GM23338 (cell line): ENCODE measurements around the gene COA1. TPM values are rescaled to one million over a fixed set of nuclear protein-coding genes. Genes with fewer than 3 reads are reported as not detected.

Experiments
- ATAC-seq: fragments of 200-7000 bp; cut with Tn5 transposase; 3 replicates; pipeline ENCODE4 v1.9.1; 2020
- DNase-seq: peaks from one replicate; pipeline ENCODE4 v3.0.0-alpha.2; 2015; ENCODE audit warnings: low spot score
- H2AFZ ChIP-seq: fragments of 200-600 bp; sonication (generic); 2 replicates; pipeline ENCODE4 v1.8.0; 2016; ENCODE audit warnings: antibody characterized with exemption, mild to moderate bottlenecking, moderate library complexity
- H3F3A ChIP-seq: fragments of 200-600 bp; sonication (generic); replicated peaks from 2 replicates; pipeline ENCODE4 v1.8.0; 2017; ENCODE audit warnings: antibody characterized with exemption, mixed run types, low read depth
- H3K27ac ChIP-seq: fragments of 200-600 bp; sonication (generic); 2 replicates; pipeline ENCODE4 v1.6.1; 2016; ENCODE audit warnings: low read depth
- H3K27me3 ChIP-seq: fragments of 200-600 bp; sonication (generic); 2 replicates; pipeline ENCODE4 v1.8.0; 2016; ENCODE audit warnings: mild to moderate bottlenecking, mixed run types, moderate library complexity; ENCODE audit not compliant: insufficient read depth
- H3K36me3 ChIP-seq: fragments of 200-600 bp; sonication (generic); 2 replicates; pipeline ENCODE4 v1.8.0; 2016; ENCODE audit warnings: mild to moderate bottlenecking; ENCODE audit not compliant: insufficient read depth
- H3K4me1 ChIP-seq: fragments of 200-600 bp; sonication (generic); 2 replicates; pipeline ENCODE4 v1.8.0; 2016; ENCODE audit warnings: mild to moderate bottlenecking, moderate library complexity; ENCODE audit not compliant: insufficient read depth
- H3K4me2 ChIP-seq: fragments of 200-600 bp; sonication (generic); 2 replicates; pipeline ENCODE4 v1.7.1; 2017; ENCODE audit warnings: mixed run types
- H3K4me3 ChIP-seq: fragments of 200-600 bp; sonication (generic); 2 replicates; pipeline ENCODE4 v1.6.1; 2016; ENCODE audit warnings: mixed run types
- H3K79me2 ChIP-seq: fragments of 200-600 bp; sonication (generic); replicated peaks from 2 replicates; pipeline ENCODE4 v1.8.0; 2017; ENCODE audit warnings: mild to moderate bottlenecking; ENCODE audit not compliant: insufficient read depth
- H3K9me2 ChIP-seq: fragments of 200-600 bp; sonication (generic); 2 replicates; pipeline ENCODE4 v1.8.0; 2017; ENCODE audit not compliant: insufficient read depth
- H4K20me1 ChIP-seq: fragments of 200-600 bp; sonication (generic); replicated peaks from 2 replicates; pipeline ENCODE4 v1.8.0; 2017; ENCODE audit warnings: mild to moderate bottlenecking; ENCODE audit not compliant: insufficient read depth
- H3K27ac Mint-ChIP-seq: 2 replicates; pipeline ENCODE4 v1.8.0; 2020; ENCODE audit warnings: inconsistent platforms, mild to moderate bottlenecking, moderate library complexity, mixed read lengths
- H3K27me3 Mint-ChIP-seq: 3 replicates; pipeline ENCODE4 v1.8.0; 2022; ENCODE audit warnings: low read depth, mild to moderate bottlenecking, moderate library complexity, mixed read lengths, inconsistent platforms; ENCODE audit not compliant: insufficient read depth, poor library complexity
- H3K36me3 Mint-ChIP-seq: 3 replicates; pipeline ENCODE4 v1.8.0; 2021; ENCODE audit warnings: low read depth, mild to moderate bottlenecking, inconsistent platforms, moderate library complexity, mixed read lengths
- H3K4me1 Mint-ChIP-seq: 3 replicates; pipeline ENCODE4 v1.8.0; 2020; ENCODE audit warnings: mild to moderate bottlenecking, inconsistent platforms, mixed read lengths
- H3K4me3 Mint-ChIP-seq: 3 replicates; pipeline ENCODE4 v1.8.0; 2021; ENCODE audit warnings: moderate library complexity, mild to moderate bottlenecking, inconsistent platforms, mixed read lengths
- H3K9me3 Mint-ChIP-seq: 3 replicates; pipeline ENCODE4 v1.8.0; 2020; ENCODE audit warnings: moderate library complexity, mild to moderate bottlenecking, inconsistent platforms, mixed read lengths
- CREB1 ChIP-seq: fragments of 250-450 bp; sonication (Bioruptor Pico); IDR thresholded peaks from 2 replicates; pipeline ENCODE4 v1.5.0; 2020; ENCODE audit warnings: low read depth, mild to moderate bottlenecking, moderate library complexity
- EZH2 ChIP-seq: fragments of 200-600 bp; sonication (generic); IDR thresholded peaks from one replicate; pipeline ENCODE4 v1.8.0; 2017; ENCODE audit warnings: antibody characterized with exemption, mild to moderate bottlenecking, low read depth; ENCODE audit not compliant: unreplicated experiment
- EZH2phosphoT487 ChIP-seq: fragments of 200-600 bp; sonication (generic); IDR thresholded peaks from one replicate; pipeline ENCODE4 v1.8.1; 2018; ENCODE audit warnings: antibody characterized with exemption; ENCODE audit not compliant: unreplicated experiment
- JUNB ChIP-seq: IDR thresholded peaks from one replicate; pipeline ENCODE4 v1.6.1; 2016; ENCODE audit warnings: antibody characterized with exemption; ENCODE audit not compliant: unreplicated experiment
- NANOG ChIP-seq: IDR thresholded peaks from 2 replicates; pipeline ENCODE4 v1.6.1; 2016; ENCODE audit warnings: antibody characterized with exemption, borderline replicate concordance
- POLR2AphosphoS5 ChIP-seq: IDR thresholded peaks from 2 replicates; pipeline ENCODE4 v1.6.1; 2016; ENCODE audit warnings: antibody characterized with exemption, low read depth
- STAT1 ChIP-seq: IDR thresholded peaks from one replicate; pipeline ENCODE4 v1.6.1; 2016; ENCODE audit warnings: antibody characterized with exemption; ENCODE audit not compliant: unreplicated experiment
- ZNF114 ChIP-seq: fragments of 250-450 bp; sonication (Bioruptor Pico); IDR thresholded peaks from 2 replicates; pipeline ENCODE4 v1.5.0; 2020; ENCODE audit warnings: mild to moderate bottlenecking, moderate library complexity
- ZNF331 ChIP-seq: fragments of 250-450 bp; sonication (Bioruptor Pico); IDR thresholded peaks from 2 replicates; pipeline ENCODE4 v1.5.0; 2020; ENCODE audit warnings: low read depth, mild to moderate bottlenecking, moderate library complexity
- polyA plus RNA-seq: library from polyadenylated mRNA; unstranded; fragments of >200 nt; fragmentation: Nextera tagmentation; extraction: Ambion mirVana; gene quantifications from 2 replicates; pipeline ENCODE4 v1.2.1, GENCODE V29; 2016
- total RNA-seq: library from RNA; depleted of rRNA; stranded (reverse); fragments of >200 nt; shearing (Covaris generic); gene quantifications from 2 replicates; pipeline ENCODE4 v1.2.3, GENCODE V29; 2014
- TF ChIP-seq, protein P1 (sequence below): fragments of 250-450 bp; sonication (Bioruptor Pico); IDR thresholded peaks from 2 replicates; pipeline ENCODE4 v1.5.0; 2020; ENCODE audit warnings: mild to moderate bottlenecking, moderate library complexity
- TF ChIP-seq, protein P2 (sequence below): IDR thresholded peaks from 2 replicates; pipeline ENCODE4 v1.6.1; 2016; ENCODE audit warnings: antibody characterized with exemption
- TF ChIP-seq, protein P3 (sequence below), 2 experiments: fragments of 200-600 bp in 1 of 2; sonication (generic) in 1 of 2; conservative IDR thresholded peaks; 2 replicates each; pipeline versions ENCODE4 v1.5.1 to v1.6.1; 2016 to 2017; ENCODE audit warnings: antibody characterized with exemption in 2 of 2, low read depth in 2 of 2, mild to moderate bottlenecking in 2 of 2, moderate library complexity in 1 of 2
- TF ChIP-seq, protein P4 (sequence below): IDR thresholded peaks from one replicate; pipeline ENCODE4 v1.6.1; 2018; ENCODE audit warnings: antibody characterized with exemption; ENCODE audit not compliant: unreplicated experiment

COA1 gene
- total and polyA plus RNA-seq, 2 experiments from 2014 or later, result 156 to 158 TPM

DNA sequence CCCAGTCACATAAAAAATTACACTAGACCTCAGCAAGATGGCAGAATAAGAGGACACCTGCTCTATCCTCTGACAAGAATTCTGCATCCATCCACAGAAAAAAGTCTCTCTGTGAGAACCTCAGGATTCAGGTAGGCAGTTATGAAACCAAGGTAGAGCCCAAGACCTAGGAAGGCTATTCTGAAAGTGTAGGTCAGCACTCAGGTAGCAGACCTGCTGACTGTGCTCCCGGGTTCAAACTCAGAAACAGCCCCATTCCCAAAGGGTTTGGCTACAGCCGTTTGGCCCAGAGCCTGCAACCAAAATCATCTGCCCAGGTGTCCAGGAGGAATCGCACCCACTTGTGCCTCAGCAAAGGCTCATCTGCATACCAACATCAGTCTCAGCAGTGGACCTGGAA lies 37.7 kb downstream of the COA1 start:
- H3K9me3 Mint-ChIP-seq, result peaks cover 3% of the 10 kb centered on the region; the same call in 1 of the 3 replicates
- Histone ChIP-seq H3K27me3 (no peaks in the 10 kb centered on the region), H3F3A (no peaks in the 10 kb centered on the region), H3K9me2 (no peaks in the 10 kb centered on the region), H2AFZ (no peak overlapping the region), H3K27ac (0 out of 2 replicates have a peak overlapping the region, but pooled peaks have one; percentile 40), H3K4me1 (peaks cover 31% of the 10 kb centered on the region), H3K4me3 (no peak overlapping the region), H3K4me2 (no peak overlapping the region), H4K20me1 (peaks cover 29% of the 10 kb centered on the region), H3K79me2 (peaks cover 98% of the 10 kb centered on the region), H3K36me3 (no peaks in the 10 kb centered on the region)
- H3K36me3 Mint-ChIP-seq, result peaks cover 14% of the 10 kb centered on the region
- H3K4me1 Mint-ChIP-seq, result peaks cover 10% of the 10 kb centered on the region; the same call in 2 of the 3 replicates
- no peak overlapping the region for H3K27ac Mint-ChIP-seq
- TF ChIP-seq NANOG, result no peak
- no peak for TF ChIP-seq ZNF114
- TF ChIP-seq EZH2phosphoT487, result no peak
- TF ChIP-seq, protein P1, sequence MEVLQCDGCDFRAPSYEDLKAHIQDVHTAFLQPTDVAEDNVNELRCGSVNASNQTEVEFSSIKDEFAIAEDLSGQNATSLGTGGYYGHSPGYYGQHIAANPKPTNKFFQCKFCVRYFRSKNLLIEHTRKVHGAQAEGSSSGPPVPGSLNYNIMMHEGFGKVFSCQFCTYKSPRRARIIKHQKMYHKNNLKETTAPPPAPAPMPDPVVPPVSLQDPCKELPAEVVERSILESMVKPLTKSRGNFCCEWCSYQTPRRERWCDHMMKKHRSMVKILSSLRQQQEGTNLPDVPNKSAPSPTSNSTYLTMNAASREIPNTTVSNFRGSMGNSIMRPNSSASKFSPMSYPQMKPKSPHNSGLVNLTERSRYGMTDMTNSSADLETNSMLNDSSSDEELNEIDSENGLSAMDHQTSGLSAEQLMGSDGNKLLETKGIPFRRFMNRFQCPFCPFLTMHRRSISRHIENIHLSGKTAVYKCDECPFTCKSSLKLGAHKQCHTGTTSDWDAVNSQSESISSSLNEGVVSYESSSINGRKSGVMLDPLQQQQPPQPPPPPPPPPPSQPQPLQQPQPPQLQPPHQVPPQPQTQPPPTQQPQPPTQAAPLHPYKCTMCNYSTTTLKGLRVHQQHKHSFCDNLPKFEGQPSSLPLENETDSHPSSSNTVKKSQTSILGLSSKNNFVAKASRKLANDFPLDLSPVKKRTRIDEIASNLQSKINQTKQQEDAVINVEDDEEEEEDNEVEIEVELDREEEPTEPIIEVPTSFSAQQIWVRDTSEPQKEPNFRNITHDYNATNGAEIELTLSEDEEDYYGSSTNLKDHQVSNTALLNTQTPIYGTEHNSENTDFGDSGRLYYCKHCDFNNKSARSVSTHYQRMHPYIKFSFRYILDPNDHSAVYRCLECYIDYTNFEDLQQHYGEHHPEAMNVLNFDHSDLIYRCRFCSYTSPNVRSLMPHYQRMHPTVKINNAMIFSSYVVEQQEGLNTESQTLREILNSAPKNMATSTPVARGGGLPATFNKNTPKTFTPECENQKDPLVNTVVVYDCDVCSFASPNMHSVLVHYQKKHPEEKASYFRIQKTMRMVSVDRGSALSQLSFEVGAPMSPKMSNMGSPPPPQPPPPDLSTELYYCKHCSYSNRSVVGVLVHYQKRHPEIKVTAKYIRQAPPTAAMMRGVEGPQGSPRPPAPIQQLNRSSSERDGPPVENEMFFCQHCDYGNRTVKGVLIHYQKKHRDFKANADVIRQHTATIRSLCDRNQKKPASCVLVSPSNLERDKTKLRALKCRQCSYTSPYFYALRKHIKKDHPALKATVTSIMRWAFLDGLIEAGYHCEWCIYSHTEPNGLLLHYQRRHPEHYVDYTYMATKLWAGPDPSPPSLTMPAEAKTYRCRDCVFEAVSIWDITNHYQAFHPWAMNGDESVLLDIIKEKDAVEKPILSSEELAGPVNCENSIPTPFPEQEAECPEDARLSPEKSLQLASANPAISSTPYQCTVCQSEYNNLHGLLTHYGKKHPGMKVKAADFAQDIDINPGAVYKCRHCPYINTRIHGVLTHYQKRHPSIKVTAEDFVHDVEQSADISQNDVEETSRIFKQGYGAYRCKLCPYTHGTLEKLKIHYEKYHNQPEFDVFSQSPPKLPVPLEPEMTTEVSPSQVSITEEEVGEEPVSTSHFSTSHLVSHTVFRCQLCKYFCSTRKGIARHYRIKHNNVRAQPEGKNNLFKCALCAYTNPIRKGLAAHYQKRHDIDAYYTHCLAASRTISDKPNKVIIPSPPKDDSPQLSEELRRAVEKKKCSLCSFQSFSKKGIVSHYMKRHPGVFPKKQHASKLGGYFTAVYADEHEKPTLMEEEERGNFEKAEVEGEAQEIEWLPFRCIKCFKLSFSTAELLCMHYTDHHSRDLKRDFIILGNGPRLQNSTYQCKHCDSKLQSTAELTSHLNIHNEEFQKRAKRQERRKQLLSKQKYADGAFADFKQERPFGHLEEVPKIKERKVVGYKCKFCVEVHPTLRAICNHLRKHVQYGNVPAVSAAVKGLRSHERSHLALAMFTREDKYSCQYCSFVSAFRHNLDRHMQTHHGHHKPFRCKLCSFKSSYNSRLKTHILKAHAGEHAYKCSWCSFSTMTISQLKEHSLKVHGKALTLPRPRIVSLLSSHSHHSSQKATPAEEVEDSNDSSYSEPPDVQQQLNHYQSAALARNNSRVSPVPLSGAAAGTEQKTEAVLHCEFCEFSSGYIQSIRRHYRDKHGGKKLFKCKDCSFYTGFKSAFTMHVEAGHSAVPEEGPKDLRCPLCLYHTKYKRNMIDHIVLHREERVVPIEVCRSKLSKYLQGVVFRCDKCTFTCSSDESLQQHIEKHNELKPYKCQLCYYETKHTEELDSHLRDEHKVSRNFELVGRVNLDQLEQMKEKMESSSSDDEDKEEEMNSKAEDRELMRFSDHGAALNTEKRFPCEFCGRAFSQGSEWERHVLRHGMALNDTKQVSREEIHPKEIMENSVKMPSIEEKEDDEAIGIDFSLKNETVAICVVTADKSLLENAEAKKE (CRISPR knock-in tag), result no peak
- TF ChIP-seq, protein P2, sequence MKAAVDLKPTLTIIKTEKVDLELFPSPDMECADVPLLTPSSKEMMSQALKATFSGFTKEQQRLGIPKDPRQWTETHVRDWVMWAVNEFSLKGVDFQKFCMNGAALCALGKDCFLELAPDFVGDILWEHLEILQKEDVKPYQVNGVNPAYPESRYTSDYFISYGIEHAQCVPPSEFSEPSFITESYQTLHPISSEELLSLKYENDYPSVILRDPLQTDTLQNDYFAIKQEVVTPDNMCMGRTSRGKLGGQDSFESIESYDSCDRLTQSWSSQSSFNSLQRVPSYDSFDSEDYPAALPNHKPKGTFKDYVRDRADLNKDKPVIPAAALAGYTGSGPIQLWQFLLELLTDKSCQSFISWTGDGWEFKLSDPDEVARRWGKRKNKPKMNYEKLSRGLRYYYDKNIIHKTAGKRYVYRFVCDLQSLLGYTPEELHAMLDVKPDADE, result no peak
- TF ChIP-seq, protein P3, sequence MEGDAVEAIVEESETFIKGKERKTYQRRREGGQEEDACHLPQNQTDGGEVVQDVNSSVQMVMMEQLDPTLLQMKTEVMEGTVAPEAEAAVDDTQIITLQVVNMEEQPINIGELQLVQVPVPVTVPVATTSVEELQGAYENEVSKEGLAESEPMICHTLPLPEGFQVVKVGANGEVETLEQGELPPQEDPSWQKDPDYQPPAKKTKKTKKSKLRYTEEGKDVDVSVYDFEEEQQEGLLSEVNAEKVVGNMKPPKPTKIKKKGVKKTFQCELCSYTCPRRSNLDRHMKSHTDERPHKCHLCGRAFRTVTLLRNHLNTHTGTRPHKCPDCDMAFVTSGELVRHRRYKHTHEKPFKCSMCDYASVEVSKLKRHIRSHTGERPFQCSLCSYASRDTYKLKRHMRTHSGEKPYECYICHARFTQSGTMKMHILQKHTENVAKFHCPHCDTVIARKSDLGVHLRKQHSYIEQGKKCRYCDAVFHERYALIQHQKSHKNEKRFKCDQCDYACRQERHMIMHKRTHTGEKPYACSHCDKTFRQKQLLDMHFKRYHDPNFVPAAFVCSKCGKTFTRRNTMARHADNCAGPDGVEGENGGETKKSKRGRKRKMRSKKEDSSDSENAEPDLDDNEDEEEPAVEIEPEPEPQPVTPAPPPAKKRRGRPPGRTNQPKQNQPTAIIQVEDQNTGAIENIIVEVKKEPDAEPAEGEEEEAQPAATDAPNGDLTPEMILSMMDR (conservative IDR thresholded peaks at IDR 0.05; ENCODE audit: low read depth in 2 of 2), result no peak
- no peak for TF ChIP-seq EZH2
- TF ChIP-seq JUNB, result no peak
- no peak for TF ChIP-seq POLR2AphosphoS5
- TF ChIP-seq CREB1 (CRISPR knock-in tag), result no peak
- TF ChIP-seq STAT1, result no peak
- no peak for TF ChIP-seq ZNF331 (CRISPR knock-in tag)
- TF ChIP-seq, protein P4, sequence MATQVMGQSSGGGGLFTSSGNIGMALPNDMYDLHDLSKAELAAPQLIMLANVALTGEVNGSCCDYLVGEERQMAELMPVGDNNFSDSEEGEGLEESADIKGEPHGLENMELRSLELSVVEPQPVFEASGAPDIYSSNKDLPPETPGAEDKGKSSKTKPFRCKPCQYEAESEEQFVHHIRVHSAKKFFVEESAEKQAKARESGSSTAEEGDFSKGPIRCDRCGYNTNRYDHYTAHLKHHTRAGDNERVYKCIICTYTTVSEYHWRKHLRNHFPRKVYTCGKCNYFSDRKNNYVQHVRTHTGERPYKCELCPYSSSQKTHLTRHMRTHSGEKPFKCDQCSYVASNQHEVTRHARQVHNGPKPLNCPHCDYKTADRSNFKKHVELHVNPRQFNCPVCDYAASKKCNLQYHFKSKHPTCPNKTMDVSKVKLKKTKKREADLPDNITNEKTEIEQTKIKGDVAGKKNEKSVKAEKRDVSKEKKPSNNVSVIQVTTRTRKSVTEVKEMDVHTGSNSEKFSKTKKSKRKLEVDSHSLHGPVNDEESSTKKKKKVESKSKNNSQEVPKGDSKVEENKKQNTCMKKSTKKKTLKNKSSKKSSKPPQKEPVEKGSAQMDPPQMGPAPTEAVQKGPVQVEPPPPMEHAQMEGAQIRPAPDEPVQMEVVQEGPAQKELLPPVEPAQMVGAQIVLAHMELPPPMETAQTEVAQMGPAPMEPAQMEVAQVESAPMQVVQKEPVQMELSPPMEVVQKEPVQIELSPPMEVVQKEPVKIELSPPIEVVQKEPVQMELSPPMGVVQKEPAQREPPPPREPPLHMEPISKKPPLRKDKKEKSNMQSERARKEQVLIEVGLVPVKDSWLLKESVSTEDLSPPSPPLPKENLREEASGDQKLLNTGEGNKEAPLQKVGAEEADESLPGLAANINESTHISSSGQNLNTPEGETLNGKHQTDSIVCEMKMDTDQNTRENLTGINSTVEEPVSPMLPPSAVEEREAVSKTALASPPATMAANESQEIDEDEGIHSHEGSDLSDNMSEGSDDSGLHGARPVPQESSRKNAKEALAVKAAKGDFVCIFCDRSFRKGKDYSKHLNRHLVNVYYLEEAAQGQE, result no peak
- ATAC-seq (no peak), DNase-seq (no peak)
- no peak overlapping the region for H3K4me3 Mint-ChIP-seq
- H3K27me3 Mint-ChIP-seq, result no peaks in the 10 kb centered on the region
